ENCODE data around the gene LILRB5. TPM values are rescaled to one million over a fixed set of nuclear protein-coding genes. Genes with fewer than 3 reads are reported as not detected.
"Not testable (repeated sequence)": the region's sequence is repeated elsewhere in the genome, so short reads cannot be mapped to it uniquely, and the experiment has no call there.

LILRB5 gene
- total and polyA plus RNA-seq, 2 of the 4 experiments (the other 2 are of a cell fraction), result not detected

- BruUV-seq (replicated peaks); H2BK15ac ChIP-seq (ENCODE audit: low read depth, low read length); in situ Hi-C loops (cut with MboI; ENCODE audit: low sequenced_read_pairs): not testable (repeated sequence)
These were observed 29.2 kb upstream of the LILRB5 start for GRCh38 chr19:54286283-54286682.

GRCh38 chr19:54285427-54286056 is 28.5 kb upstream of the LILRB5 start:
- H4K20me1 ChIP-seq (ENCODE audit: insufficient read depth, low read length); BruUV-seq (replicated peaks); H2BK15ac ChIP-seq (ENCODE audit: low read depth, low read length); H4K8ac ChIP-seq (ENCODE audit: low read depth in 2 of 2, low read length in 2 of 2); H4K5ac ChIP-seq (ENCODE audit: low read depth, low read length); in situ Hi-C loops (cut with MboI; ENCODE audit: low sequenced_read_pairs); H3K36me3 ChIP-seq (ENCODE audit: control insufficient read depth, insufficient read depth, low read length); H2AK5ac ChIP-seq (ENCODE audit: low read depth, low read length); DNase-seq; POLR2A ChIA-PET (ENCODE audit: unreplicated experiment); H3K23ac ChIP-seq (ENCODE audit: low read depth, low read length); H3K14ac ChIP-seq (replicated peaks; ENCODE audit: low read depth, low read length); H2BK20ac ChIP-seq (ENCODE audit: low read depth, low read length); H3K18ac ChIP-seq (ENCODE audit: low read depth, low read length); H3K9ac ChIP-seq (ENCODE audit: low read depth, low read length); H3K4ac ChIP-seq (ENCODE audit: low read depth, low read length); dilution Hi-C loops (cut with HindIII; ENCODE audit: low sequenced_read_pairs, unreplicated experiment); H3K4me2 ChIP-seq (ENCODE audit: low read depth, low read length); H3K4me1 ChIP-seq (ENCODE audit: control insufficient read depth, insufficient read depth, low read length); H2AFZ ChIP-seq (replicated peaks; ENCODE audit: low read length, poor library complexity); H3K79me1 ChIP-seq (ENCODE audit: low read depth in 1 of 2, low read length in 2 of 2); H2BK120ac ChIP-seq (ENCODE audit: low read depth, low read length); H2AK9ac ChIP-seq (replicated peaks; ENCODE audit: low read depth, low read length, poor library complexity); H2BK5ac ChIP-seq (ENCODE audit: low read depth, low read length, poor library complexity, severe bottlenecking); H3K4me3 ChIP-seq (ENCODE audit: insufficient read depth, low read depth, low read length); CTCF ChIA-PET; intact Hi-C loops (cut with micrococcal nuclease); H3K9me1 ChIP-seq (ENCODE audit: insufficient read depth, low read length); H3K9me3 ChIP-seq (ENCODE audit: control insufficient read depth, insufficient read depth, low read length); H3K56ac ChIP-seq (ENCODE audit: extremely low read depth, insufficient read depth, low read length); ATAC-seq (ENCODE audit: low read depth); H4K91ac ChIP-seq (ENCODE audit: insufficient read depth, low read depth, low read length); H3K27me3 ChIP-seq (ENCODE audit: control insufficient read depth, insufficient read depth, low read length); H3K27ac ChIP-seq (ENCODE audit: insufficient read depth, low read length): not testable (repeated sequence)
- 38% methylated on average over 4 of the region's 12 CpGs; no CpG with 5 or more reads in 1 of the 2 experiments for WGBS, 2 experiments (ENCODE audit: extremely low coverage in 2 of 2, insufficient read length in 1 of 2)

More at GRCh38 chr19:54286283-54286682, 29.2 kb upstream of the LILRB5 start:
- H3K18ac ChIP-seq (ENCODE audit: low read depth, low read length); H2BK5ac ChIP-seq (ENCODE audit: low read depth, low read length, poor library complexity, severe bottlenecking); dilution Hi-C loops (cut with HindIII; ENCODE audit: low sequenced_read_pairs, unreplicated experiment); H3K56ac ChIP-seq (ENCODE audit: extremely low read depth, insufficient read depth, low read length); H4K20me1 ChIP-seq (ENCODE audit: insufficient read depth, low read length); H4K91ac ChIP-seq (ENCODE audit: insufficient read depth, low read depth, low read length); H3K4me3 ChIP-seq (ENCODE audit: insufficient read depth, low read depth, low read length); H3K9me1 ChIP-seq (ENCODE audit: insufficient read depth, low read length); H3K14ac ChIP-seq (replicated peaks; ENCODE audit: low read depth, low read length); POLR2A ChIA-PET (ENCODE audit: unreplicated experiment); H3K9me3 ChIP-seq (ENCODE audit: control insufficient read depth, insufficient read depth, low read length); ATAC-seq (ENCODE audit: low read depth); H3K79me1 ChIP-seq (ENCODE audit: low read depth in 1 of 2, low read length in 2 of 2); CTCF ChIA-PET; H3K4ac ChIP-seq (ENCODE audit: low read depth, low read length); DNase-seq; H3K9ac ChIP-seq (ENCODE audit: low read depth, low read length); H3K36me3 ChIP-seq (ENCODE audit: control insufficient read depth, insufficient read depth, low read length); H2BK120ac ChIP-seq (ENCODE audit: low read depth, low read length); H3K23ac ChIP-seq (ENCODE audit: low read depth, low read length); H4K8ac ChIP-seq (ENCODE audit: low read depth in 2 of 2, low read length in 2 of 2); H3K27me3 ChIP-seq (ENCODE audit: control insufficient read depth, insufficient read depth, low read length); H3K4me1 ChIP-seq (ENCODE audit: control insufficient read depth, insufficient read depth, low read length); H2BK20ac ChIP-seq (ENCODE audit: low read depth, low read length); H4K5ac ChIP-seq (ENCODE audit: low read depth, low read length); H3K4me2 ChIP-seq (ENCODE audit: low read depth, low read length); H2AK9ac ChIP-seq (replicated peaks; ENCODE audit: low read depth, low read length, poor library complexity); H3K27ac ChIP-seq (ENCODE audit: insufficient read depth, low read length); intact Hi-C loops (cut with micrococcal nuclease); H2AK5ac ChIP-seq (ENCODE audit: low read depth, low read length); H2AFZ ChIP-seq (replicated peaks; ENCODE audit: low read length, poor library complexity): not testable (repeated sequence)
- WGBS, 2 experiments (ENCODE audit: extremely low coverage in 2 of 2, insufficient read length in 1 of 2), result no CpG with 5 or more reads among the region's 10 CpGs
